ENCODE results near the gene RUFY4.

The RUFY4 gene

DNA sequence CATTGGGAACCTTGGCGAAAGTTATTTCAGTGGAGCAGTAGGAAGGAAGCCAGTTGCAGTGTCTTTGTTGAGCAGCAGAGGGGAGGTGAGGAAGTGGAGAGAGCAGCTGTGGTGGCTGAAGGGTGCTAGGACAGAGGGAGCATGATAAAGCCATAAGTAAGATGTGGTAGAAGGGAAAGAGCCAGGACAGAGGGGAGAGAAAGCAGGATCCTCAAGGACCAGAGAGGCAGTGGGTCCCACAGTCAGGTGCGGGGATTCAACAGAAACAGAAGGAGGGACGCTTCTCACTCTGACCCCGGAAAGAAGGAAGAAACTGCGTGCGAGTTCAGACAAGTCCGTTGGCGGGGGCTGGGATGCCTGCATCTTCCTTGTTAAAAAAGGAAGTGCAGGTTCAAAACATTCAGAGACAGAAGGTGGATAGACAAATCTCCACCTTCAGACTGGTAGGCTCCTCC, 56.6 kb downstream of the RUFY4 start, which contains the start of gene CXCR2:
Gene CXCR2 (plus strand): TSS at position 403 of the 455 bp plus-strand sequence. CDS start 8,774 bp downstream, outside the sequence.
- Histone ChIP-seq H3K36me3 (ENCODE audit: insufficient read depth) (no peaks in the 10 kb centered on the region), H3K79me2 (ENCODE audit: insufficient read depth, low read depth) (no peaks in the 10 kb centered on the region), H3K4me3 (IDR thresholded peaks at IDR 0.05; ENCODE audit: insufficient read depth, low read depth, low read length) (no peak within 1 kb of the TSS), H4K20me1 (ENCODE audit: insufficient read depth) (no peaks in the 10 kb centered on the region), H3K27me3 (ENCODE audit: insufficient read depth, low read depth) (no peaks in the 10 kb centered on the region), H3K4me1 (ENCODE audit: low read depth, poor library complexity, severe bottlenecking) (no peaks in the 10 kb centered on the region), H3K9ac (no peak within 1 kb of the TSS), H3K4me2 (no peak within 1 kb of the TSS), H3K27ac (no peak within 1 kb of the TSS), H2AFZ (ENCODE audit: low read depth) (no peak within 1 kb of the TSS)
- TF ChIP-seq, protein P1, sequence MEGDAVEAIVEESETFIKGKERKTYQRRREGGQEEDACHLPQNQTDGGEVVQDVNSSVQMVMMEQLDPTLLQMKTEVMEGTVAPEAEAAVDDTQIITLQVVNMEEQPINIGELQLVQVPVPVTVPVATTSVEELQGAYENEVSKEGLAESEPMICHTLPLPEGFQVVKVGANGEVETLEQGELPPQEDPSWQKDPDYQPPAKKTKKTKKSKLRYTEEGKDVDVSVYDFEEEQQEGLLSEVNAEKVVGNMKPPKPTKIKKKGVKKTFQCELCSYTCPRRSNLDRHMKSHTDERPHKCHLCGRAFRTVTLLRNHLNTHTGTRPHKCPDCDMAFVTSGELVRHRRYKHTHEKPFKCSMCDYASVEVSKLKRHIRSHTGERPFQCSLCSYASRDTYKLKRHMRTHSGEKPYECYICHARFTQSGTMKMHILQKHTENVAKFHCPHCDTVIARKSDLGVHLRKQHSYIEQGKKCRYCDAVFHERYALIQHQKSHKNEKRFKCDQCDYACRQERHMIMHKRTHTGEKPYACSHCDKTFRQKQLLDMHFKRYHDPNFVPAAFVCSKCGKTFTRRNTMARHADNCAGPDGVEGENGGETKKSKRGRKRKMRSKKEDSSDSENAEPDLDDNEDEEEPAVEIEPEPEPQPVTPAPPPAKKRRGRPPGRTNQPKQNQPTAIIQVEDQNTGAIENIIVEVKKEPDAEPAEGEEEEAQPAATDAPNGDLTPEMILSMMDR (conservative IDR thresholded peaks at IDR 0.05; ENCODE audit: low read depth, low read length), result no peak

DNA sequence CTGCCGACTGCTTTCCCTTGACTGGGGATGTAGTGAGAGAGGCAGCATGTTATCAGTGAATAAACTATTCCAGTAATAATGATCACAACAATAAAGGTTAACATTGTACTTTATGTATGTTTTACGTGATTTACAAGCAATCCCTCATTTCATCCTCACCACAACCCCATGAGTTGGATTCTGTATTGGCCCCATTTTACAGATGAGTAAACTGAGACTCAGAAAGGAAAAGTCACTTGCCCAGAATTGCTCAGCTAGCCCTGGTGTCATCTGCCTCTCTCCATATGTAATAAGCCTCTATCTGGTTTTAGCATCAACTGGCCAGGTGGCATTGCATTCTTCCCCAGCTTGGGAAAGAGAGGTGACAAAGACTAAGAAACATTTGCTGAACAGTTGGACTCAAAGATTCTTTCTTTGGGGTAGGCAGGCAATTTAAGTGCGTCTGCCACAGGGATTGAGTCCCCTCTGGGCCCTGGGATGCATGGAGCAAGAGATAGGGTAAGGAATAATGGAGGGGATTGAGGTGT, 58.9 kb downstream of the RUFY4 start:
- H3K79me2 ChIP-seq (ENCODE audit: insufficient read depth, low read depth), result no peaks in the 10 kb centered on the region
- H3K27ac ChIP-seq, result no peak overlapping the region
- H3K4me1 ChIP-seq (ENCODE audit: low read depth, poor library complexity, severe bottlenecking), result no peaks in the 10 kb centered on the region
- no peak overlapping the region for H2AFZ ChIP-seq (ENCODE audit: low read depth)
- H3K27me3 ChIP-seq (ENCODE audit: insufficient read depth, low read depth), result no peaks in the 10 kb centered on the region
- no peaks in the 10 kb centered on the region for H3K36me3 ChIP-seq (ENCODE audit: insufficient read depth)
- no peak overlapping the region for H3K4me2 ChIP-seq
- H3K9ac ChIP-seq, result no peak overlapping the region
- TF ChIP-seq, protein P1 (conservative IDR thresholded peaks at IDR 0.05; ENCODE audit: low read depth, low read length), result no peak
- no peak overlapping the region for H3K4me3 ChIP-seq (IDR thresholded peaks at IDR 0.05; ENCODE audit: insufficient read depth, low read depth, low read length)
- H4K20me1 ChIP-seq (ENCODE audit: insufficient read depth), result no peaks in the 10 kb centered on the region

DNA sequence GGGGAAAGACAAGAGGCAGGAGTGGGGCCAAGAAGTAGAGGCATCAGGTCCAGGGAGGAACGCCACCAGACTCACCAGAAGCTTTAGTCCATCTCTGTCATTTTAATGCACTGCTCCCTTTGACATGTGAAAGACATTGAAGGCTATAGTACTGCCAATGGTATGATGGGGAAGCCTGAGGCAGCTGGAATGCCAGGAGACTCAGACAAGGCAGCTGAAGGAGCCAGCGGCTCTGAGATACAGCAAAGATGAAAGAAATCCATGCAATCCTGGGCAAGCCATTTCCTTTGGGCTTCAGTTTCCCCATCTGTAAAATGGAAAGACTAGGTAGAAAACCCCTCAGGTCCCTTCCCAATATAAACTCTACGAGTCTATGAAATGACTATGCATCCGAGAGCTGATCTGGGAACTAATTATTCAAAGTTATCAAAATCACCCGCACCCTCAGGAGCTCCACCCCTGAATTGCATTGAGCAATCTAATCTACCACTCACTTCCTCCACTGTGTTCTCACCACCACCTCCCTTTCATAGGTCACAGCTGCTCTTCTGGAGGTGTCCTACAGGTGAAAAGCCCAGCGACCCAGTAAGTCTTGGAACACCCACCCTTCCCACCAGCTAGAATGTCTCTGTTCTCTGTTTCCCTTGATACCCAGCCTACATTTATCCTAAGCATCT, 59.9 kb downstream of the RUFY4 start:
- H3K4me3 ChIP-seq (IDR thresholded peaks at IDR 0.05; ENCODE audit: insufficient read depth, low read depth, low read length), result no peak overlapping the region
- no peaks in the 10 kb centered on the region for H3K36me3 ChIP-seq (ENCODE audit: insufficient read depth)
- TF ChIP-seq, protein P1 (conservative IDR thresholded peaks at IDR 0.05; ENCODE audit: low read depth, low read length), result no peak
- H2AFZ ChIP-seq (ENCODE audit: low read depth), result no peak overlapping the region
- no peak overlapping the region for H3K9ac ChIP-seq
- no peaks in the 10 kb centered on the region for H3K79me2 ChIP-seq (ENCODE audit: insufficient read depth, low read depth)
- H3K27me3 ChIP-seq (ENCODE audit: insufficient read depth, low read depth), result no peaks in the 10 kb centered on the region
- no peaks in the 10 kb centered on the region for H4K20me1 ChIP-seq (ENCODE audit: insufficient read depth)
- no peaks in the 10 kb centered on the region for H3K4me1 ChIP-seq (ENCODE audit: low read depth, poor library complexity, severe bottlenecking)
- H3K4me2 ChIP-seq, result no peak overlapping the region
- H3K27ac ChIP-seq, result no peak overlapping the region

DNA sequence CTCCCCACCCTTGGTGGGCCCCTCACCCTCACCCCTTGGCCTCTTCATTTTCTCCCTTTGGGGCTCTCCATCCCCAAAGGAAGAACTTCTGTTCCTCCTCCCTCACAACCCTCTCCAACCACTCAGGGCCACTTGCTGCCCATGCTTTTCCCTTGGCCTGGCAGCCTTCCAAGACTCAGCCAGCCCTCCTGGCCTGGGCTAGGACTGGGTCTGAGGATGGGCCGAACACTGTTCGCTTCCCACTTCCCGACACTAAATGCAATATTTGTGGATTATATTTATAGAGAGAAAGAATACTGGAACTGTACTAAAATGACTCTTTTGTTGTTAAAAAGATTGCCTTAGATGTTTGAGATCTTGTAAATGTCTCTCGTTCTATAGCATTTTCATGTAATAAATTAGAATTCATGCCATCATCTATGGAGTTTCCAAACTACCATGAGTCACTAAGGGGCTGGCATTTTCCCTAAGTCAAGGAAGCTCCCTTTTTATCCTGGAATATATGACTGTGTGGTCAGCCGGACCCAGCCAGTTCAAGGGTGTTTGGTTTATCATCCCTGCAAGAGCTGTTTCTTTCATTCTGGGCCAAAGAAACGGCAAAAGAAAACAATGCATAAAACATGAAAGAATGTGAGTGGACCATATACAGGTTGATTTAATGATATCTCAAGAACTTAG, 60.5 kb downstream of the RUFY4 start:
- TF ChIP-seq, protein P1 (conservative IDR thresholded peaks at IDR 0.05; ENCODE audit: low read depth, low read length), result no peak
- Histone ChIP-seq H3K9ac (no peak overlapping the region), H2AFZ (ENCODE audit: low read depth) (no peak overlapping the region), H3K27me3 (ENCODE audit: insufficient read depth, low read depth) (no peaks in the 10 kb centered on the region), H3K79me2 (ENCODE audit: insufficient read depth, low read depth) (no peaks in the 10 kb centered on the region), H3K36me3 (ENCODE audit: insufficient read depth) (no peaks in the 10 kb centered on the region), H3K4me3 (IDR thresholded peaks at IDR 0.05; ENCODE audit: insufficient read depth, low read depth, low read length) (no peak overlapping the region), H4K20me1 (ENCODE audit: insufficient read depth) (no peaks in the 10 kb centered on the region), H3K4me2 (no peak overlapping the region), H3K4me1 (ENCODE audit: low read depth, poor library complexity, severe bottlenecking) (no peaks in the 10 kb centered on the region), H3K27ac (no peak overlapping the region)

Measured in KMS-11 (cell line).